Thyroid gland (tissue), 4 donors: ENCODE data around the gene PFN3. TPM values are rescaled to one million over a fixed set of nuclear protein-coding genes. Genes with fewer than 3 reads are reported as not detected.

Experiments
- DNase-seq, 2 donors: peaks; one replicate each; pipeline ENCODE4 v3.0.0-alpha.2; 2019
- H3K27ac ChIP-seq, 3 donors: fragments of 200-600 bp; sonication (generic); 1 replicate in 2 of 3; 2 replicates in 1 of 3; pipeline ENCODE4 v1.5.1; 2016 to 2019; ENCODE audit warnings: mild to moderate bottlenecking in 1 of 3, moderate library complexity in 1 of 3
- H3K27me3 ChIP-seq: fragments of 200-600 bp; sonication (generic); one replicate; pipeline ENCODE4 v1.5.1; 2019
- H3K36me3 ChIP-seq, 2 donors: fragments of 200-600 bp; sonication (generic); one replicate each; pipeline ENCODE4 v1.5.1; 2016 to 2019
- H3K4me1 ChIP-seq, 2 donors: fragments of 200-600 bp; sonication (generic); one replicate each; pipeline ENCODE4 v1.5.1; 2017 to 2019
- H3K4me3 ChIP-seq, 3 donors: fragments of 200-600 bp; sonication (generic); replicated peaks in 1 of 3; 1 replicate in 2 of 3; 2 replicates in 1 of 3; pipeline ENCODE4 v1.5.1; 2016; ENCODE audit warnings: mild to moderate bottlenecking in 1 of 3
- H3K9me3 ChIP-seq: fragments of 200-600 bp; sonication (generic); one replicate; pipeline ENCODE4 v1.5.1; 2017
- CTCF ChIP-seq, 6 experiments: fragments of 200-600 bp in 3 of 6; fragments of 450-650 bp in 3 of 6; sonication (generic) in 3 of 6; IDR thresholded peaks; one replicate each; pipeline ENCODE4 v1.5.1; 2016 to 2019; ENCODE audit warnings: antibody characterized with exemption in 6 of 6, mild to moderate bottlenecking in 2 of 6, inconsistent platforms in 1 of 6, moderate library complexity in 1 of 6
- POLR2A ChIP-seq, 2 donors: fragments of 450-650 bp; IDR thresholded peaks; one replicate each; pipeline ENCODE4 v1.6.1; 2017; ENCODE audit warnings: antibody characterized with exemption in 2 of 2, mild to moderate bottlenecking in 2 of 2, moderate library complexity in 1 of 2
- WGBS, 2 donors: methylation state at CpG; one replicate each; pipeline ENCODE4 v1.1.5; 2017; 5-methylcytosine and 5-hydroxymethylcytosine counted together
- intact Hi-C: fragments of 100-400 bp; cut with DNase I; formaldehyde crosslinking; loops from one replicate; pipeline ENCODE4 v1.15.1; 2023
- total RNA-seq, 4 donors: library from RNA; depleted of rRNA; stranded (reverse); fragments of >200 nt; gene quantifications; one replicate each; pipeline ENCODE4 v1.2.3, GENCODE V29; 2016

PFN3 gene
- total RNA-seq, 4 donors from 2014 or later, result not detected

GRCh38 chr5:177426566-177427210 lies 26.2 kb upstream of the PFN3 start, which contains the start of gene GRK6:
GRK6 (plus strand) TSS chr5:177426676; CDS start chr5:177426846, 170 bp downstream.
- H3K4me3 ChIP-seq, result peak within 1 kb of the TSS; percentile 44 to 79 (median 63)
- no peaks in the 10 kb centered on the region for H3K9me3 ChIP-seq
- DNase-seq, result peak; percentile 58
- TF ChIP-seq CTCF (IDR thresholded peaks at IDR 0.05) (no peak), POLR2A (IDR thresholded peaks at IDR 0.05) (peak; percentile 30 to 76)
- no peaks in the 10 kb centered on the region for H3K27me3 ChIP-seq
- peaks cover 13% of the 10 kb centered on the region in 2 donors for H3K4me1 ChIP-seq
- no peaks in the 10 kb centered on the region for H3K36me3 ChIP-seq
- 0 to 1% methylated on average over 15 to 36 of the region's 82 CpGs for WGBS, 2 donors
- peak within 1 kb of the TSS; percentile 64 to 92 (median 90) for H3K27ac ChIP-seq
- intact Hi-C loops, result no loop called here

- H3K4me1 ChIP-seq, result peaks cover 13% of the 10 kb centered on the region in 2 donors
- peak; percentile 100 for DNase-seq
- intact Hi-C loops, result no loop called here
- WGBS, 2 donors, result 0 to 2% methylated on average over 24 to 26 of the region's 52 CpGs
- no peaks in the 10 kb centered on the region for H3K36me3 ChIP-seq
- peak overlapping the region; percentile 64 to 92 (median 90) for H3K27ac ChIP-seq
- peak overlapping the region; percentile 1 to 42 (median 2) for H3K4me3 ChIP-seq
- no peaks in the 10 kb centered on the region for H3K27me3 ChIP-seq
- H3K9me3 ChIP-seq, result no peaks in the 10 kb centered on the region
- TF ChIP-seq CTCF (IDR thresholded peaks at IDR 0.05) (no peak), POLR2A (IDR thresholded peaks at IDR 0.05) (peak in 1 of 2 donors; percentile 90)
Observed at GRCh38 chr5:177425801-177426565, 25.5 kb upstream of the PFN3 start.

GRCh38 chr5:177425196-177425800 lies 24.8 kb upstream of the PFN3 start:
- Histone ChIP-seq H3K27ac (peak overlapping the region; percentile 64 to 92 (median 90)), H3K4me3 (peak overlapping the region in 2 of 3 donors; percentile 2 to 42), H3K36me3 (no peaks in the 10 kb centered on the region), H3K27me3 (no peaks in the 10 kb centered on the region), H3K4me1 (peaks cover 13% of the 10 kb centered on the region in 2 donors), H3K9me3 (no peaks in the 10 kb centered on the region)
- WGBS, 2 donors, result 47 to 48% methylated on average over 13 of the region's 13 CpGs
- TF ChIP-seq CTCF (IDR thresholded peaks at IDR 0.05) (no peak), POLR2A (IDR thresholded peaks at IDR 0.05) (no peak)
- intact Hi-C loops, result no loop called here
- DNase-seq, result peak; percentile 49 to 50

- intact Hi-C loops, result no loop called here
- Histone ChIP-seq H3K9me3 (no peaks in the 10 kb centered on the region), H3K4me1 (peaks cover 13% of the 10 kb centered on the region in 2 donors), H3K36me3 (no peaks in the 10 kb centered on the region), H3K27me3 (no peaks in the 10 kb centered on the region), H3K27ac (no peak overlapping the region), H3K4me3 (no peak overlapping the region)
- WGBS, 2 donors, result 89 to 95% methylated on average over 2 of the region's 2 CpGs
- no peak for TF ChIP-seq POLR2A (IDR thresholded peaks at IDR 0.05)
- no peak for TF ChIP-seq CTCF (IDR thresholded peaks at IDR 0.05)
- DNase-seq, result no peak
Observed at GRCh38 chr5:177423671-177424070, 23.2 kb upstream of the PFN3 start.
